Measurements from ENCODE around the gene MYO18B.

Gene MYO18B

DNA sequence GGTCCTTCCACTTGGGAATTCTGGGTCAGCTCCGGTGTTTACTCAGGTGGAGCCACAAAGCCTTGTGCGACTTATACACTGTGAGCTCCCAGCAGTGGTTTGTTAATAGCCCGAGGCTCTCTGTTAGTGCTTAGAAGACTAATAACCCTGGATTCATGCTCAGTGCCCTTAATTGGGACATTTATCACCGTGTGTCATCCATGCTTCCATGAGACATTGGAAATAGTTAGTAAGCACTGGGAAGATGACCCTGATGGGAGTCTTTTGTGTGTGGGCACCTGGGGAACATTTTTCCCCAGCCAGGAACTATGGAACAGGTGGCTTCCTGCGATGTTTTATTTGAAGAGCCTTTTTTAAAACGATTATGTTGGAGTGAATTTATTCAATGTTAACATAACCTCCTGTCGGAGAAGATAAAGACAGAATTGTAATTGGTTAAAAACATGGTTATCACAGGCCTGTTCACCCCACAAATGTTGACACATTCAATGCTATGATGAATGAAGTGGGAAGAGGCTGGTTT, 188.9 kb downstream of the MYO18B start:
- DNase-seq (ENCODE audit: extremely low spot score, insufficient read length, low read depth) (no peak), FAIRE-seq (no peak)

DNA sequence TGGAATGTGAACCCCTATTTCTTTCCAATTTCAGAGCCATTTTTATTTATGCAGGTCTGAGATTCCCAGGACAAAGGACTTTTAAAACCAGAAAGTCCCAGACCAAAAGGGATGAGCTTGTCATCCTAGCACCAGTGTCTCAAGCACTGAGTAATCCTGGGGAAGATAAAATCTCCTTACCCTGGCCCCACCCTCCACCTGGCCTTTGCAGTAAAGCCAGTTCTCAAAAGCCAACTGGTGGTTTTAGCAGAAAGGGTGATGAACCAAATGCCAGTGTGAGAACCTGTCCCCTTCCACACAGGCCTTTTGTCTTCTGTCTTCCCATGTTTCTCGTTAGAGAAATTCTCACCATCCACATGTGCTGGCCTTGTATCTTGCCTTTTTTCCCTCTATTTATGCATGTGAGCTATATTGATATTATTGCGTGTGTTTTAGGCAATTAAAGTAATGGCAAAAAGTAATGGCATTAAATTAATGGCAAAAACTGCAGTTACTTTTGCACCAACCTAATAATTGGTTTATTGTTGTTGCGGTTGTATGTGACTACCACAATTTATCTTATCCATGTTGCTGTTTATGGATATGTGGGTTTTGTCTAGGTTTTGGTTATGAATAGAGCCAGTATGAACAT, 191.3 kb downstream of the MYO18B start:
- FAIRE-seq: no peak
- no peak for DNase-seq (ENCODE audit: extremely low spot score, insufficient read length, low read depth)

DNA sequence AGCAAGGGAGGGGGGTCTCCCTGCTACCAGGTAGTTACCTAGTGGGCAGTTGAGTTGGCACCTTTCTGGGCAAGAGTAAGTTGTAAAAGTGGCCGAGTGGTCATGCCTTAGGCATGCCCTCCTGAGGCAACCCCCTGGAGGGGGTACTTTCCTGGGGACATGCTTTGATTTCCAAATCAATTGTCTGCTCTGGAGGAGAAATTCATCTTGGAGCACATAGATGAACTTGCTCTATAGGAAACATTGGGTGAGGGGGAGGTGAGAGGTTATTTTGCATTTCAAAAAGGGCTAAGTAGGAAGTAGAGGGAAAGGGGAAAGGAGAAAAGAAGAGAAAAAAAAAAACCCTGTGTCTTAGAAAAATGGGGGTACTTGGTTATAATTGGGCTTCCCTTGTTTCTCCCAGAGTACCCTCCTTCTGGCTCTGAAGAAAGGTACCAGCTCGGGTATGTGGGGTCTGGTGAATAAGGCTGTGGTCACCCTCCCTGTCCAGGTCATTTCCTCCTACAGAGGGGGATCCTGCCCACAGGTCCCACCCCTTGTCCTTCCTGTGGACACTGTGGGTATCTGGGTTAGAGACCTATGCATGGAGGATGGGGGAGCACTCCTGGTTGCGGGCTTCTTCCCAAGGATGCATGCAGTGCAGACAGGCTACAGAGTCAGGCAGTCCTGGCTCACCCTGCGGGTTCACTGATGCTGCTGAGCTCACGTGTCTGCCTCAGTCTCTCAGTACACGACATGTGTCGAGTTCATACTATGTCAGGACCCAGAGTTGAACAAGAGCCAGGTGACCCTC, 193.5 kb downstream of the MYO18B start:
- DNase-seq (ENCODE audit: extremely low spot score, insufficient read length, low read depth) (no peak), FAIRE-seq (no peak)

DNA sequence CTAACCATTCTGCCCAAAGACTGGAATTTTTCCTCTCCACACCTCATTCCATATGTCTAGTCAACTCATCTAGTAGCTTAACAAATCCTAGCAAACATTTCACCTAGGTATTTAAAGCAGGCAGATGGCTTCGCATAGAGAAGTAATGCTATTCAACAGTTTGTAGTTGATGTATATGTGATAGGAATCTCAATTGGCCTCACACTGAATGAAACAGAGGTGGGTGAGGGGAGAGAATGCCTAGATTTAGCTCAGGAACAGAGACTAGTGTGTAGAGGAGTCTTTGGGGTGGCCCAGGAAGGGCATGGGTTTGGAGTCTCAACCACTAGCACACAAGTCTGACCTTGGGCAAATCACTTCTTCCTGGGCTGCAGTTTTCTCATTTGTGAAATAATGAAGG, 196.2 kb downstream of the MYO18B start:
- DNase-seq (ENCODE audit: extremely low spot score, insufficient read length, low read depth) (no peak), FAIRE-seq (no peak)

DNA sequence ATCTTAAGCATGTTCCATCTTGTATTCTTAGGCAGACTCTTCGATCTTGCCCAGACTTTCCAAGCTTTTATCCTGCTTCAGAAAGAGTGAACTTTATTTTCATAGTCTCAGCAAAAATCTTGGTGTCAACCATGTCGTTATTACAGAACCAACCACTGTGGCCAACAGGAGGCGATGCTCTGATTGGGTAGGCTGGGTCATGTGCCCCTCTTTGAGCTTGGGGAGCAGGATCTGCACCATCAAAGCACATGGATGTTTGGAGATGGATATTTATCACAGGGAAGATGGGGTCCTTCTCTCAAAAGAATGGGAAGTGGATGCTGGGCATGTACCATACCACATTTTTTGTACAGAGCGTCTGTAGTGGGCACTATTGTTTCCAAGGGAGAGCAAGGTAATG, 197.4 kb downstream of the MYO18B start:
- FAIRE-seq (no peak), DNase-seq (ENCODE audit: extremely low spot score, insufficient read length, low read depth) (no peak)

DNA sequence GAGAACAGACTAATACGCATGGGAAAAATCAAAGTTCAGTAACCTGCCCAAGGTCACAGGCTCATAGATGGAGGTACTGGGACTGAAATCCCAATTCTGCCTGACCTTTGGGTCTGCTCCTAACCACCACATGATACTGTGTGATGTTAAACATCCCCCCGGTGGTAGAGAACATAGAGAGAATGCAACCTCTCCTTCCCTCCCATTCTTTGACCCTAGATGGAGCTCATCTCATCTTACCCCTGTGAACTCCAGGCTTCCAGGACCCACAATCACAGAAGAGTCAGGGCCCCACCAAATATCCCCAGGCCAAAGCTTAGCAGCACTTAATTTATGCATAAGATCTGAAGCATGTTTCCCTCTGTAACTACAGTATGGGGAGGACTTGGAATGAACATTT, 198.5 kb downstream of the MYO18B start:
- FAIRE-seq (no peak), DNase-seq (ENCODE audit: extremely low spot score, insufficient read length, low read depth) (no peak)

DNA sequence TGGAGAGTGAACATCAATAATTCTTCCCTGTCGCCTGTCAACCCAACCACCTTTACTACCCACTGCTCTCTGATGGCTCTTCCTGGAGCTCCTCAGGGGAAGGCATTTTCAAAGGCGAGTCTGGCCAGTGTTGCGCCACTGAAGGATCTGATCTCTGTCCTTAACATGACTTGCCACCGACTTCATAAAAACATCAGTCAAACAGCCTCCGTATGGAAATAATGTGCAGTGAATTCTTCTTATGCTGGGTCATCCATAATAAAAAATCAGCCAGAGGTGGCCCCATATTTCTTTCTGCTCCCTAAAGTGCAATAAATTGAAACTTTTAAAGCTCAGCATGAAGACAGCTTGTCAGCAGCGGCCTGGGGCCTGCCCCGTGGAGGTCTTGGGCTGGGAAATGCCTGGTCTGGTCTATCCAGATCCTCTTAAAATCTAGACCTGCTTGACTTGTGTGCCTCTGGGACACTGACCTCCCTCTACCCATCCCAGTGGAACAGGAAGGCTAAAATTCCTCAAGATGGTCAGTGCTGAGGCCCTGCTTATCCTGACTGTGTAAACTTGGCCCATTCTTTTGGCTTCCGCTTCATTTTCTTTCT, 199.5 kb downstream of the MYO18B start:
- DNase-seq (ENCODE audit: extremely low spot score, insufficient read length, low read depth) (no peak), FAIRE-seq (no peak)

DNA sequence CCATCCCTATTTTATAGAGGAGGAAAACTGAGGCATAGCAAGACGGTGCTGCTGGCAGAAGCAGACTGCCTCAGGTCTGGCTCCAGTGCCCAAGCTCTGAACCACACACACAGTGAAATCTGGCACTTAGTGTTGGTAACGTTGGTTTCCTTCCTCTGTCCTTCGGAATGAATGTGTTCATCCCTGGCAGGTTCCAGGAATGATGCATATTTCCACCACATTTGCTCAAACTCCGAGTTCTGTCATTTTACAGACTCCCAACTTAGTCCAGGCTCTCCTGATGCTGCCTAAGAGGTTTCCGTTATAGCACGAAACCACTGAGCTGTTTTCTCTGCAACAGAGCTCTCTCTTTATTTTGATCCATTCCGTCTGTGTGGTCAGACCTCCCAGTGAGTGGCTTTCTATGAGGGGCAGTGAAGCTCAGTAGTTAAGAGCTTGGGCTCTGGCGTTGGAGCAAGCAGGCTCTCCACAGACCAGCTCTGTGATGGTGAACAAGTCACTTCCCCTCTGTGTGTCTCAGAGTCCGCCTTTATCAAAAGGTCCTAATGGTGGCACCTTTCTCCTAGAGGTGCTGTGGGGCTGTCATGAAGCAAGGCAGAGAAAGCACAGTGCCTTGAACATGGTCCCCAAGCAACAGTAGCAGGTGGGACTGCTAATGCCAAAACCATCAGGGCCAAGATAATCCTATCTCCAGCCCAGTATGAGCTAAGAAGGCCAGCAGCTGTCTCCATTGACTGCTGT, 200.3 kb downstream of the MYO18B start:
- FAIRE-seq: no peak
- DNase-seq (ENCODE audit: extremely low spot score, insufficient read length, low read depth): no peak

DNA sequence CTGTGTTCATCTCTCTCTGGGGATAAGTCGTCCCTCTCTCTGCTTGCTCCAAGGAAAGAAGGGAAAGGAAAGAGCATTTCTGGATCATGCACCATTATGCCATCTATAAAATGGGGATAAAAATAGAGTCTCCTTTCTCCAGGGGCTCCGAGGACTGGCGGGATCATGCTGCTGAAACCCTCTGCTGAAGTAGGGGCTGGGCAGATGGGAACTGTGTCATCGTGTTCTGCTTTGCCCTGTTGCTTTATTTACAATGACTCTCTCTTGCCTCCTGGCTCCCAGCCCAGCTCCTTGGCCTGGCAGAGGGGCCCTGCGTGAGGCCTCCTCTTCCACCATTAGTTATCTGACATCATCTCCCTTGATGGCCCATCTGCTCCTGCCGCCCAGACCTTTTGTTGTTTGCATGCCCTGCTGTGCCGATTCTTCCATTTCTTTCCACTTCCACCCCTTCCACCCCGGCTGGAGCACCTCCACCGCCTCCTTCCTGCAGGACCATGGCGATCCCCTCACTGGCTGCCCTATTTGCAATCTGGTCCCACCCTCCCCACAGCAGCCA, 200.9 kb downstream of the MYO18B start:
- DNase-seq (ENCODE audit: extremely low spot score, insufficient read length, low read depth) (no peak), FAIRE-seq (no peak)

DNA sequence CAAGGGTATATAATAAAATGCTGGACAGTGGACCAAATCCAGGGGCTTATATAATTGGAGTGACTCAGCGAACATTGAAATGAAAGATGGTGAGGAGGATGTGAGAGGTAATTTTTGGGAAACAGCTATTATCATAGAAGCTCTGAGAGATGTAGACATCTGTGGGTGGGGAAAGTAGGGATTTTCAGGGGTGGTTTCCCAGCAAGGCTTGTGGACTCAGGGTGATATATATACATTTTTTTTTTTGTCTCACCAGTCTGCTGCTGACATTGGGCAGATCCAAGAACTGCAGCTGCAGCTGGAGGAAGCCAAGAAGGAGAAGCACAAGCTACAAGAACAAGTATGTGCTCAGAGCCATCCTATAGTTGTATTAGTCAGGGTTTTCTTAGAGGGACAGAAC, 208.1 kb downstream of the MYO18B start:
- no peak for FAIRE-seq

DNA sequence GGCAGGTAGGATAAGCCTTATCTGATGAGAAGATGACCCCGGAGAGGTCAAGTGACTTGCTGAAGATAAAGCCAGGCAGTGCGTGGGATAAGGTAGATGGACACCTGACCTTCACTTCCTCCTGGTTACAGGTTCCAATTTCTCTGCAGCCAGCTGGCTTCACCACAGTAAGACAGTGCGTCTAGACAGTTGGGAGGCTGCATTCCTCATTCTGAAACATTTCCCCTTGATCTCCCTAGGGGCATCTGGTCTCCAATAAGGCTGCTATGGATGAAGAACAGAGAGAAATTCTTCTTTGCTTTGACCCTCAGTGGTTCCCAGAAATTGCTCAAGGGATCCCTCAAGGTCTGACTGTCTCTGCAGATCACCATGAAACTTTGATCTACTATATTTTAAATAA, 211.3 kb downstream of the MYO18B start:
- no peak for DNase-seq (ENCODE audit: extremely low spot score, insufficient read length, low read depth)
- no peak for FAIRE-seq

More for the DNA sequence above, 208.1 kb downstream of the MYO18B start:
- DNase-seq (ENCODE audit: extremely low spot score, insufficient read length, low read depth): no peak

DNA sequence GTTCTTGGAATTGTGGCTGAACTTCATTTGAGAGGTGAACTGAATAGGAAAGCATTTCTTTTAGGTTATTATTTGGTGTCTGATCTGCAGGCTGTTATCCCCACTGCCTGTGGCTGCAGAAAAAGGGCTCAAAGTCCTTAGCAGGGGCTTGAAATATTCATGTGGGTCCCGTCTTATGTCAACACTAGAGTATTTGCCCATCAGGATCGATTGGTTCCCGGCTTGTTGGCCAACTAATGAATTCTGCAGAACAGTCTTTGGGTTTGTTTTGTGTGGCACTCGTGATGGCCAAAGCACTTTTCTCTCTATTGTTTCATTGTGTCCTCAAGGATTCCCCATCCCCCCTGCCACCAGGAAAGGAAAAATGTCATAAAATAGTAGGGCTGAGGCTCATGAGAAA, 211.9 kb downstream of the MYO18B start:
- DNase-seq (ENCODE audit: extremely low spot score, insufficient read length, low read depth) (no peak), FAIRE-seq (no peak)

DNA sequence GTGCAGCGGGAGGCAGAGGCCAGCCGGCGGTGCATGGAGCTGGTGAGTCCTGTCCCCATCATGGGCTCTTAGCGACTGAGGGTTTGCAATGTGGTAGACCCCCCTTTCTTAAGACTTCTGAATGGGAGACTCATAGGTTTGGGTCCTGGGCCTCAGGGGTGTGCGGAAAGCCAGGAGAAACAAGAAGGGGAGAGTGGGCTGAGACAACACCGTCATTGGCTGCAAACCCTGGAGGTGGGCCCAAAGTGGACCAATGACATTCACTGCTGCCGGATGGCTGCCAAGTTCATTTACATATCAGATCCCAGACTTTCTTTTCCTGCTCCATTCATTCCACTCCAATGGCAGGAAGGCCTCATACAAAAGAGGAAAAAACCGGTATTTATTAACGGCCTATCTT, 213.3 kb downstream of the MYO18B start:
- no peak for FAIRE-seq
- DNase-seq (ENCODE audit: extremely low spot score, insufficient read length, low read depth): no peak

DNA sequence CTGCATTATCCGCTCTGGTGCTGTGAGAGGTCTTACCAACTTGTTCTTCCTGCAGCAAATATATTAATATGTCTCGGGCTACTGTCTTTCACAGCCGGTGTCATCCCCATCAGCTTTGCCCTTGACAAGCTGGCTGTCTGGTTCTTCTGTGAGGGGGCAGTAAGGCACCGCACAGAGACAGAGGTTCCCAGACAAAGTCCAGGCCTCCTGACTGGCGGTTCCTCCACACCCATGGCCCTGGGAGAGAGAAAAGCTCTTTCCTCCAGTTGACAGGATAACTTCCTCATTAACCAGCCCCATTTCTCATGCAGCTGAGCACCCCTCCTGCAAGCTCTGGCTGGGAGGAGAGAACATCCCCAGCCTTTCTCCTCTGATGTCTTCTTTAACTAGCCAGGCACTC, 214.8 kb downstream of the MYO18B start:
- FAIRE-seq: no peak
- no peak for DNase-seq (ENCODE audit: extremely low spot score, insufficient read length, low read depth)

DNA sequence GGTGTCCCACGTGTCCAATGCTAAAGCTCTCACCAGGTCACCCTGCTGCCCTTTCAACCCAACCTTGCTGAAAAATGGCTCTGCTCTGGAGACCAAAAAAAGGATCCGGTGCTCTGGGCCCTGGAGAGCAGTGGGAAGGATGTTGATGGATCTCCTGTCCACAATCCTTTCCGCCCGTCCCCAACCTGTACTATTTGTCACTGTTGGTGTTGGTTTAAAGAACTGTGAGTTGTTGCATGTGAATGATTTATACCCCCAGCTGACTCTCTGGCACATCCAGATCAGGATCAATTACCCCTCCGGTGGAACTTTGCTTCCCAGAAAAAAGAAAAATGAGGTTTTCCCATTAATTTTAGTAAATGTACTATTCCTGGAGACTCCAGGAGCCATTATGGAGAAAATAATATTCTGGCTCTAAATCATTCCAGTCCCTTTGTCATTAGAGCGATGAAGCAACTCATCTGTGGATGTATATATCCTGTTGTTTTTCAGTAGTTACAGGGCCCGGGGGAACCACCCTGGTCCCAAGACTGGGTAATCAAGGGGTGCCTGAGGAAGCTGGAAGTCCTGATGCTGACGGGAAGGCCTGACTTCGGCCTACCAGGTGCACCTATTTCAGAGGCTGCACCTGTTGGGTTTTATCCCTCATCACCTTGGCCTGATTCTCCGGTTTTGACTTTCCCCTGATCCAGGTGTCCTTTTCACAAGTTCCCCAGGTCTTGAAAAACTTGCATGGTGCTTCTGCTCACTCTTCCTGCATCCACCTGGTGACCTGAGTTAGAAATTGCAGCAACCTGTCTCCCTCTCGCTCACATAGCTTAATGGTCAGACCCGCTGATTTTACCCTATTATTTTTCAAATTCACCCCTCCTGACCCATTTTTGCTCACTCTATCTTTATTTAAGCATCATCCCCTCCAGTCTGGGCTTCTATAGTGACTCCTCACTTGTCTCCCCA, 218.1 kb downstream of the MYO18B start:
- FAIRE-seq (no peak), DNase-seq (ENCODE audit: extremely low spot score, insufficient read length, low read depth) (no peak)

DNA sequence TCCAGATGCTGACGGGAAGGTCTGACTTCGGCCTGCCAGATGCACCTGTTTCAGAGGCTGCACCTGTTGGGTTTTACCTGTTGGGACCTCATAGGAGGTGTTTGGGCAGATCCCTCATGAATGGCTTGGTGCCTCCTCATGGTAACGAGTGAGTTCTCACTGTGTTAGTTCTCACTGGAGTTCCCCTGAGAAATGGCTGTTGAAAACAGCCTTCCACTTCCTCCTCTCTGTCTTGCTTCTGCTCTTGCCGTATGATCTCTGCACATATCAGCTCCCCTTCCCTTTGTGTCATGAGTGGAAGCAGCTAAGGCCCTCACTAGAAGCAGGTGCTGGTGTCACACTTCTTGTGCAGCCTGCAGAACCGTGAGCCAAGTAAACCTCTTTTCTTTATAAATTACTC, 219.7 kb downstream of the MYO18B start:
- no peak for FAIRE-seq
- DNase-seq (ENCODE audit: extremely low spot score, insufficient read length, low read depth): no peak

DNA sequence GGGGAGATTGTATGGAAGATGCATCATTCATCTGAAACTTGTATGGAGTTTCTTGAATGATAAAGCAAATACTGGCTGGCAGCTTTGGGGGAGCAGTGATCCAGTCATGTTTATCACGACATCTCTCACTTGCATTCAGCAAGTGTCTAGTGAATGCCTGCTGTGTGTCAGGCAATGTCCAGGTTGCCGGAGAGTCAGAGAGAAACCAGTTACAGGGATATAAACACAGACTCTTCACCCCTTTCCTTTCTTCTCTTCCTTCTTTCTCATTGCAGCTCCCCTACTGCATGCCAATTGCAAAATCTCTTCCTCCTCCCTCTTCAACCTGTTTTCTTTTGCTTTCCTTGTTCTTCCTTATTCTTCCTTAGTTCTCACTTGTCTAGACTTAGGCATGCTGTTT, 220.7 kb downstream of the MYO18B start:
- FAIRE-seq (no peak), DNase-seq (ENCODE audit: extremely low spot score, insufficient read length, low read depth) (no peak)

DNA sequence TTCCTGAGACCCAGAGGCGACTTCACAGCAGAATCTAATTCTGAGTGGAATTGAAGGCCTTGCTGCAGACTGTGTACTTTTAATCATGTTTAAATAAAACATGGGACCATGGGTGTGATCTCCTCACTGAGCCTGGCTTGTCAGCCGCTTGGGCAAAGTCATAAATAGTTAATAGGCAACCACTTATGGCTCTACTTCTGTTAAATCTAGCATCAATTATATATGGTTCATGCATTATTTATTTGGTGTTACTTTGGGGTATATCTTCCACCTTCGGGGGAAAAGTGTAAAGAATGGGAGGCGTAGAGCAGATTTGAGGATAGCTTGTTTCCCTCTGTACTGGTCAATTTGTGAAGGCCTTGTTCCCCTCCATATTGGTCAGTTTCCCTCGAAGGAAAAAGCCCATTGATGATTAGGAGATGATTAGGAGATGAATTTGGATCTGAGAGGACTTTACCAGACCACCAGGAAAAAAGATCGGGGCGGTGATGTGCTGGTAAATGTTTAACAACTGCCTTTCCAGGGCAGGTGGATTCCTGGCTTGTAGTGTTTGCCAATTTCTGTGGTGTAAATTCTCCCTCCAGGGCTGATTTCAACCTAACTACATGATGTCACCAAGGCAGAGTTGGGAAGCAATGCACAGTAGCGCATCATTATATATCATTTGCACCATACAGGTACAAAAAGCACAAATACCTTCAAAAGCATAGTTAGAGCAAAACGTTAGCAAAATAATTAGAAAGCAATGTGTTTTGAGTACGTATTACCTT, 223.2 kb downstream of the MYO18B start:
- FAIRE-seq: no peak

More for the DNA sequence above, 223.2 kb downstream of the MYO18B start:
- DNase-seq (ENCODE audit: extremely low spot score, insufficient read length, low read depth): no peak

All from GM18507 (cell line).